ENCODE measurements around the gene CXCL14.

DNA sequence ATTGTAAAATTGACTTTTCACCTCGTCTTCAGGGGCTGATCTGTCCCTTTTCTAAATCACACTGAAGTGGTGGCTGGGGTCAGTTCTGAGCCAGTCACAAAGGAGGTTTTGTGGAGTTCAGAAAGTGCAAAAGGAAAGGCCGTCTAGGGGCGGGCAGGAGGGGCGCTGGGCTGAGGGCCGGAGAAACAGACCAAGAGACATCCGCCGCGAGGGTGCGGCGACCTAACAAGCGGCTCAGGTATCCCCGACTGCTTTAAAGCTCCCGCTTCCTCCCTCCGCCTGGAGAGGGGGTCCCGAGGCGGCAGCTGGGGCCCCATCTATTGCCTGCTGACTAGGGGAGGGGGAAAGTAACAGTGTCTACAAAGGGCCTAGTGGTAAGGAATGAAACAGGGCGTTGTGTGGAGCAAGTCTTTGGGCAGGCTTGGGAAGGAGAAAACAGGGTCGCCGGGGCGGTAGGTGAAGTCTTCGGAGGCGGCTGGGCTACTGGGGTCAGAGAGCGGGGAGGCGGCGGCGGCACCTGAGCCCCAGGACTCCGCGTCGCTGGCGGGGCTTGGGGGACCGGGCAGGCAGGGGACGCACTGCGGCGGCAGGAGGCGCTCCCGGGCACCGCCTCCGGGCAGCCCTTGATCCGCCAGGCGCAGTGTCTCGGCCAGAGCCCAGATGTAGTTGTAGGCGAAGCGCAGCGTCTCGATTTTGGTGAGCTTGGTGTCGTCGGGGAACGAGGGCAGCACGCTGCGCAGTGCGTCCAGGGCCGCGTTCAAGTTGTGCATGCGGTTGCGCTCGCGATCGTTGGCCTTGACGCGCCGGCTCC is 44.0 kb downstream of the CXCL14 start:
- TF ChIP-seq POLR2AphosphoS5 (IDR thresholded peaks at IDR 0.05; ENCODE audit: low read depth) (no peak), CREB1 (CRISPR knock-in tag; IDR thresholded peaks at IDR 0.05; ENCODE audit: low read depth) (no peak), EZH2 (IDR thresholded peaks at IDR 0.05; ENCODE audit: low read depth, unreplicated experiment) (peak; percentile 98), EZH2phosphoT487 (IDR thresholded peaks at IDR 0.05; ENCODE audit: unreplicated experiment) (peak; percentile 63), JUNB (IDR thresholded peaks at IDR 0.05; ENCODE audit: unreplicated experiment) (no peak), ZNF114 (CRISPR knock-in tag; IDR thresholded peaks at IDR 0.05) (no peak), ZNF331 (CRISPR knock-in tag; IDR thresholded peaks at IDR 0.05; ENCODE audit: low read depth) (no peak), NANOG (IDR thresholded peaks at IDR 0.05; ENCODE audit: borderline replicate concordance) (no peak)
- TF ChIP-seq, protein P1, sequence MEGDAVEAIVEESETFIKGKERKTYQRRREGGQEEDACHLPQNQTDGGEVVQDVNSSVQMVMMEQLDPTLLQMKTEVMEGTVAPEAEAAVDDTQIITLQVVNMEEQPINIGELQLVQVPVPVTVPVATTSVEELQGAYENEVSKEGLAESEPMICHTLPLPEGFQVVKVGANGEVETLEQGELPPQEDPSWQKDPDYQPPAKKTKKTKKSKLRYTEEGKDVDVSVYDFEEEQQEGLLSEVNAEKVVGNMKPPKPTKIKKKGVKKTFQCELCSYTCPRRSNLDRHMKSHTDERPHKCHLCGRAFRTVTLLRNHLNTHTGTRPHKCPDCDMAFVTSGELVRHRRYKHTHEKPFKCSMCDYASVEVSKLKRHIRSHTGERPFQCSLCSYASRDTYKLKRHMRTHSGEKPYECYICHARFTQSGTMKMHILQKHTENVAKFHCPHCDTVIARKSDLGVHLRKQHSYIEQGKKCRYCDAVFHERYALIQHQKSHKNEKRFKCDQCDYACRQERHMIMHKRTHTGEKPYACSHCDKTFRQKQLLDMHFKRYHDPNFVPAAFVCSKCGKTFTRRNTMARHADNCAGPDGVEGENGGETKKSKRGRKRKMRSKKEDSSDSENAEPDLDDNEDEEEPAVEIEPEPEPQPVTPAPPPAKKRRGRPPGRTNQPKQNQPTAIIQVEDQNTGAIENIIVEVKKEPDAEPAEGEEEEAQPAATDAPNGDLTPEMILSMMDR (conservative IDR thresholded peaks at IDR 0.05; ENCODE audit: low read depth in 2 of 2): peak; percentile 24 to 44
- TF ChIP-seq, protein P2, sequence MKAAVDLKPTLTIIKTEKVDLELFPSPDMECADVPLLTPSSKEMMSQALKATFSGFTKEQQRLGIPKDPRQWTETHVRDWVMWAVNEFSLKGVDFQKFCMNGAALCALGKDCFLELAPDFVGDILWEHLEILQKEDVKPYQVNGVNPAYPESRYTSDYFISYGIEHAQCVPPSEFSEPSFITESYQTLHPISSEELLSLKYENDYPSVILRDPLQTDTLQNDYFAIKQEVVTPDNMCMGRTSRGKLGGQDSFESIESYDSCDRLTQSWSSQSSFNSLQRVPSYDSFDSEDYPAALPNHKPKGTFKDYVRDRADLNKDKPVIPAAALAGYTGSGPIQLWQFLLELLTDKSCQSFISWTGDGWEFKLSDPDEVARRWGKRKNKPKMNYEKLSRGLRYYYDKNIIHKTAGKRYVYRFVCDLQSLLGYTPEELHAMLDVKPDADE (IDR thresholded peaks at IDR 0.05): no peak
- TF ChIP-seq, protein P3, sequence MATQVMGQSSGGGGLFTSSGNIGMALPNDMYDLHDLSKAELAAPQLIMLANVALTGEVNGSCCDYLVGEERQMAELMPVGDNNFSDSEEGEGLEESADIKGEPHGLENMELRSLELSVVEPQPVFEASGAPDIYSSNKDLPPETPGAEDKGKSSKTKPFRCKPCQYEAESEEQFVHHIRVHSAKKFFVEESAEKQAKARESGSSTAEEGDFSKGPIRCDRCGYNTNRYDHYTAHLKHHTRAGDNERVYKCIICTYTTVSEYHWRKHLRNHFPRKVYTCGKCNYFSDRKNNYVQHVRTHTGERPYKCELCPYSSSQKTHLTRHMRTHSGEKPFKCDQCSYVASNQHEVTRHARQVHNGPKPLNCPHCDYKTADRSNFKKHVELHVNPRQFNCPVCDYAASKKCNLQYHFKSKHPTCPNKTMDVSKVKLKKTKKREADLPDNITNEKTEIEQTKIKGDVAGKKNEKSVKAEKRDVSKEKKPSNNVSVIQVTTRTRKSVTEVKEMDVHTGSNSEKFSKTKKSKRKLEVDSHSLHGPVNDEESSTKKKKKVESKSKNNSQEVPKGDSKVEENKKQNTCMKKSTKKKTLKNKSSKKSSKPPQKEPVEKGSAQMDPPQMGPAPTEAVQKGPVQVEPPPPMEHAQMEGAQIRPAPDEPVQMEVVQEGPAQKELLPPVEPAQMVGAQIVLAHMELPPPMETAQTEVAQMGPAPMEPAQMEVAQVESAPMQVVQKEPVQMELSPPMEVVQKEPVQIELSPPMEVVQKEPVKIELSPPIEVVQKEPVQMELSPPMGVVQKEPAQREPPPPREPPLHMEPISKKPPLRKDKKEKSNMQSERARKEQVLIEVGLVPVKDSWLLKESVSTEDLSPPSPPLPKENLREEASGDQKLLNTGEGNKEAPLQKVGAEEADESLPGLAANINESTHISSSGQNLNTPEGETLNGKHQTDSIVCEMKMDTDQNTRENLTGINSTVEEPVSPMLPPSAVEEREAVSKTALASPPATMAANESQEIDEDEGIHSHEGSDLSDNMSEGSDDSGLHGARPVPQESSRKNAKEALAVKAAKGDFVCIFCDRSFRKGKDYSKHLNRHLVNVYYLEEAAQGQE (IDR thresholded peaks at IDR 0.05; ENCODE audit: unreplicated experiment): no peak
